Measurements from ENCODE around the gene LRG1. TPM values are rescaled to one million over a fixed set of nuclear protein-coding genes. Genes with fewer than 3 reads are reported as not detected.

LRG1 gene
- total and polyA plus RNA-seq, 9 of the 15 experiments (the other 6 are each of a cell fraction or from before 2014, with no cell fraction given): 1.5 to 11.9 (median 8.7) TPM

- intact Hi-C loops (cut with micrococcal nuclease): no loop called here
- Histone ChIP-seq H3K9me1 (ENCODE audit: control insufficient read depth, insufficient read depth, low read length) (no peaks in the 10 kb centered on the region), H3K4me2 (ENCODE audit: insufficient read depth, low read length) (no peak overlapping the region), H3K27ac (ENCODE audit: extremely low read depth, low read depth, low read length) (no peak overlapping the region), H3K27me3 (ENCODE audit: control insufficient read depth in 2 of 2, insufficient read depth in 2 of 2, low read length in 2 of 2) (peaks cover 0 to 6% of the 10 kb centered on the region in 2 experiments; a peak in 3 of 5 replicates), H4K20me1 (replicated peaks; ENCODE audit: control insufficient read depth, insufficient read depth, low read length) (no peaks in the 10 kb centered on the region), H3K4me1 (replicated peaks in 1 of 2; ENCODE audit: control insufficient read depth in 2 of 2, insufficient read depth in 2 of 2, low read length in 2 of 2) (peaks cover 0 to 37% of the 10 kb centered on the region in 2 experiments; a peak in 4 of 5 replicates), H2AFZ (ENCODE audit: low read depth, low read length) (no peak overlapping the region), H3K4me3 (no peak overlapping the region), H3K9ac (ENCODE audit: insufficient read depth in 1 of 2, low read depth in 2 of 2, low read length in 2 of 2) (peak overlapping the region in 1 of 2 experiments; percentile 58; a peak in 2 of 4 replicates), H3K79me2 (ENCODE audit: control insufficient read depth, insufficient read depth, low read length) (no peaks in the 10 kb centered on the region), H3K9me3 (replicated peaks; ENCODE audit: control insufficient read depth, insufficient read depth, low read depth, low read length) (no peaks in the 10 kb centered on the region), H3K36me3 (ENCODE audit: control insufficient read depth, insufficient read depth, low read length) (no peaks in the 10 kb centered on the region)
- ATAC-seq: no peak
- DNase-seq (ENCODE audit: extremely low read depth in 1 of 4, low spot score in 3 of 4): no peak
- in situ Hi-C loops (cut with MboI): no loop called here
- TF ChIP-seq FOXO4 (CRISPR knock-in tag; IDR thresholded peaks at IDR 0.05) (no peak), YBX1 (IDR thresholded peaks at IDR 0.05) (no peak), HINFP (tag; conservative IDR thresholded peaks at IDR 0.05; ENCODE audit: low read depth) (no peak), BACH1 (tag; IDR thresholded peaks at IDR 0.05) (no peak), ZNF184 (CRISPR knock-in tag; IDR thresholded peaks at IDR 0.05) (no peak), IFI16 (CRISPR knock-in tag; IDR thresholded peaks at IDR 0.05) (no peak), XRCC3 (IDR thresholded peaks at IDR 0.05) (no peak), NR2C1 (IDR thresholded peaks at IDR 0.05) (no peak), NR2C1 (tag; IDR thresholded peaks at IDR 0.05) (no peak), MBD1 (CRISPR knock-in tag; IDR thresholded peaks at IDR 0.05) (no peak), PHTF2 (CRISPR knock-in tag; IDR thresholded peaks at IDR 0.05) (no peak), ZNF644 (tag; IDR thresholded peaks at IDR 0.05; ENCODE audit: low read depth) (no peak), UBTF (IDR thresholded peaks at IDR 0.05; ENCODE audit: borderline replicate concordance in 1 of 2, low read depth in 2 of 2, low read length in 2 of 2) (no peak)
- POLR2A ChIA-PET: no interaction called here
- CTCF ChIA-PET (ENCODE audit: low intra/inter-chr PET ratio): no interaction called here
- no TSS peak for BruUV-seq (replicated peaks)
- FAIRE-seq: no peak
- 51% methylated on average over 14 of the region's 14 CpGs for WGBS (ENCODE audit: insufficient coverage, low coverage, missing lambda C conversion rate)
These were observed 9.8 kb downstream of the LRG1 start for GRCh38 chr19:4529924-4530522.
